Inflammatory macrophage treated with lipopolysaccharide for 1 hour (primary cell): ENCODE results near the gene PCDH17.

Experiments
- DNase-seq, 2 donors: peaks; one replicate each; pipeline ENCODE4 v3.0.0-alpha.2; 2020 to 2022

PCDH17 gene

DNA sequence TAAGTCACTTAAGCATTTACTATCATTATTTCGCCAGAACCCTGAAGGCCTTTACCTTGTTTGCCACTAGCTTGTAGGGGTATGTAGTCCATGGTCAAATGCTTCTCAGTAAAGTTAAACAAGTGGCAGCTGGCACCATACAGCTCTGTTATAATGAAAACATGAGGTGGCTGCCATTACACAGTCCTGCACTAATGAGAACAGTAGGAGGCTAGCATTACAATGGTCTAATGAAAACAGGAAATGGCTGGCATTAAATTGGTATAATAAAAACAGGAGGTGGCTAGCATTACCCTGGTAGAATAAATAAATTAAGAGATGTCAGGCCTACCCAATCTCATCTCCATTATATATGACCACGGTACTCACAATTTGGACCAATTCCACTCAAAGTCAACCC is 107.5 kb downstream of the PCDH17 start:
- DNase-seq = no peak

DNA sequence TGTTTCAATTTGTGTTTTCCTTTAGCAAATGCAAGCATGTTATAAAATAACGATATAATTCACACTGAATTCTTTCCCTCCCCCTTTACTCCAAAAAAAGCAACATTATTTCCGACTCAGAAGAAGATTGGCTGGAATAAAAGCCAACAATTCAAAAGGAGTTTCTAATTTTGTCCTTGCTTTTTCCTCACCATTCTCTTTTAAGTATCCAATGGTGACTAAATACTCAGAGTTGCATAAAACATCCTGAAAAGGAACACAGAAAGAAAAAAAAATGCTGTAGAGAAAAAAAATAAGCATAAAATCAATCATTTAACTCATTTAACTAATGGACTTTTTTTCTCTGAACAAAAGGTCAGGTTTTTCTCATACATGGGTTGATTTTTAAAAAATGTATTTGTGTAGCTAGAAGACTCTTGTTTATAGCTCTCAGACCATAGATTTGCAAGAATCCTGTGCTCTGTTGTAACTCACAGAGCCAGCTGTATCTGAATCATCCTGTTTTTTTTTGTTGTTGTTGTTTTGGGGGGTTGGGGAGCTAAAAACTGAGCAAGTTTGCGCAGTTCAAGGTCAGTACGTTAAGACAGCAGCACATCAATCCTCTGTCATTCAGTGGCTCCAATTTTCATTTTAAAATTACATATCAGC is 108.1 kb downstream of the PCDH17 start:
- no peak for DNase-seq

DNA sequence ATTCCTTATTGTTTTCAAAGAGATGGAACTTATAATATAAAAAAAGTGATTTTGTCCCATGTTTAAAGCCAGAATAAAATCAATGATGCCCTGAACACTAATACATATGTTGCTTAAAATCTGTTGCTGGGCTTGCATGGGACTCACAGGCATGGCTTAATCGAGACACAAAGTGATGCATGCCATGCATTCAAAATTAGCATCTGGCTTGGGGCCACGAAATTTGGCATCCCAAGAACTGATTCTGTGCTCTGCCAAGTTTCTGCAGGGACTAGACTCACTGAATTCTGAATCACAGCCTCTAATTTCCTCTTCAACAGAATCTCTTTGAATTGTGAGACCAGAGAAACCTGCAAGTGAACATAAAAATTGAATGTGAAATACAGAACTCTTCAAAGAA is 109.2 kb downstream of the PCDH17 start:
- no peak for DNase-seq

DNA sequence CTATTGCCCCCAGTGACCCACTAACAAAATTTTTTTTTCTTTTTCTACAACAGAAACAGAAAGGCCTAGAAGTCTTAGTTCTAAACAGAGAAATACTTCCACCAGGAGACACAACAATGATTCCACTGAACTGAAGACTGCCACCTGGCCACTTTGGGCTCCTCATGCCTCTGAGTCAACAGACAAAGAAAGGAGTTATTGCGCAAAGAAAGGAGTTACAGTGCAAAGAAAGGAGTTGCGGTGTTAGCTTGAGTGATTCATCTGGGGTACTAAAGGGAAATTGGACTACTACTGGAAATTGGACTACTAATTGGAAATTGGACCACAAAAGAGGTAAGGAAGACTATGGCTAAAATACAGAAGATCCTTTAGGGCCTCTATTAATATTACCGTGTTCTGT is 116.6 kb downstream of the PCDH17 start:
- DNase-seq = no peak

DNA sequence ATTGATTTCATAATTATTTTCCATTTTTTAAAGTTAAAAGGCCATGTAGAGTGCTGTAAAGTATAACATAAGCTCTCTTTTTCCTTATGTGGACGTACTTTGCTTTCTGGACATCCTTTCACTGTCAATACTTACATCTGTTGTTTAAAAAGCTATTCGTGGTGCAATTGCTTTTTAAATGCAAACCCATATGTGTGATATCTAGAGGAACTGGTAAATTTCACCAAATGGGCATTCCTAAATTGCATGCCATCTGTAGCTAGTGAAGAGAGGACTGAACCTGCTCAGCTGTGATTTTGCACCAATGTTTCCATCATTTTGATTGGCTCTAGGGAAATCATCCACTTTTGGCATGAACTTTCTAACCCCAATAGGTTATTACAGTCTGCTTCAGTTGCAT is 129.4 kb downstream of the PCDH17 start:
- no peak for DNase-seq

DNA sequence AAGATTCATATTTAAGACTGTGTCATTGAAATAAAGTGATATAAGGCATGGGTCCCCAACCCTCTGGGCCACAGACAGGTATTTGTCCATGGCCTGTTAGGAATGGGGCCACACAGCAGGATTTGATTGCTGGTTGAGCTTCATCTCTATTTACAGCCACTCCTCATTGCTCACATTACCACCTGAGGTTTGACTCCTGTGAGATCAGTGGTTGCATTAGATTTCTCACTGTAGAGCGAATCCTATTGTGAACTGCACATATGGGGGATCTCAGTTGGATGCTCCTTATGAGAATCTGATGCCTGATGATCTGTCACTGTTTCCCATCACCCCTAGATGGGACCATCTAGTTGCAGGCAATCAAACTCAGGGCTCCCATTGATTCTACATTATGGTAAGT is 132.1 kb downstream of the PCDH17 start:
- no peak for DNase-seq
